Measurements from ENCODE around the gene NT5DC1. TPM values are rescaled to one million over a fixed set of nuclear protein-coding genes. Genes with fewer than 3 reads are reported as not detected.

The NT5DC1 gene
- total and polyA plus RNA-seq, 2 donors (not counting 1 experiment from before 2014, with no cell fraction given): 26.4 to 54.8 TPM

DNA sequence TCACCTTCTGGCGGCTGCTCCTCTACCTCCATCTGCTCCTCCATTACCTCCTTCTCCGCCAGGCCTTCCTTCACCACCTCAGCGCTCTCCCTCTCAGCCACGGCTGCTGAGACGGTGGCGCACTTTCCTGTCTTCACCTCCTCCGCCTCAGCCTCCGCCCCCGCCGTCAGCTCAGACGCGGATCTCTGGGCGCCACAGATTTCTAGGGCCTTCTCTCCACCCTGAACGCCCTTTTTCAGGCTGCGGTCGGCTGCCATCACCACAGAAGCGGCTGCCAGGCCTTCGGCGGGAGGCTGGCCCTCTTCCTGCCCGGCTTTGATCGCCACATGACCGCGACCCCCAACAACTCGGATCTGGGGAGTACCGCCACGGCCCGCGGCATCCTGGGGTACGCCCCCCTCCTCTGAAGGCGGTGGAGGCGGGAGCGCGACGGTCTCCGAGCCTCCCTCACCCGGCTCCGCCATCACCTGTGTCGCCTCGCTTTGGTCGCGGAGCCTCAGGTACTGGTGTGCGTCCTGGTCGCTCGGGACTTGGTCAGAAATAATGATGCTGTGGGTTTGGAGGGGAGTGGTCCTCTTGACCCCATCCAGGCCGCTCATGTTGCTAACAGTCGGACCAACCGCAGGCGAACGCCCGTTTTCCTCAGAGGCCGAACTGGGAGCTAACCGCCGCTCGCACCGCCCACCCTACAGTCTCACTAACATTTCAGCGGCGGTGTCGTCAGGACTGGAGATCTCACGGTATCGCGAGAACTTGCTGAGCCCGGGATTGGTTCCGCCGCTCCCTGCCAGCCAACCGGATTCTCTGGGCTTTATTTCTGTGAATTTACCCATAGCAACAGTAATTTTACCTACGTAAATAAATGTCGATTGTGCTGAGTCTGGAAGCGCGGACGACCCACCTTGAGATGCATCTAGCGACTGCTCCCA, 178.8 kb downstream of the NT5DC1 start, which contains the start of gene TSPYL1:
Gene TSPYL1 (minus strand): TSS at position 699 of the 929 bp plus-strand sequence. CDS start 100 bp downstream, at position 599.
- peak within 1 kb of the TSS; percentile 84 for H3K4me2 ChIP-seq (replicated peaks; ENCODE audit: low read depth, low read length, poor library complexity, severe bottlenecking)
- peaks cover 59% of the 10 kb centered on the region for H3K4me1 Mint-ChIP-seq
- H3K9ac ChIP-seq (ENCODE audit: low read length): peak within 1 kb of the TSS; percentile 98
- H3K27ac ChIP-seq (ENCODE audit: low read length in 2 of 2): peak within 1 kb of the TSS; percentile 99
- under 1% methylated on average over 61 of the region's 71 CpGs for WGBS (ENCODE audit: insufficient coverage)
- H3K27ac Mint-ChIP-seq: peak within 1 kb of the TSS; percentile 100
- peak within 1 kb of the TSS; percentile 80 for H2AFZ ChIP-seq (ENCODE audit: insufficient read depth, low read depth, low read length, poor library complexity, severe bottlenecking)
- peaks cover 47% of the 10 kb centered on the region for H4K20me1 ChIP-seq (ENCODE audit: control insufficient read depth, insufficient read depth, low read length, poor library complexity, severe bottlenecking)
- peak; percentile 98 for DNase-seq
- peak within 1 kb of the TSS; percentile 89 to 96 (median 94) for H3K4me3 ChIP-seq (ENCODE audit: control extremely low read depth in 1 of 5, extremely low read depth in 1 of 5, insufficient read depth in 1 of 5, low read depth in 2 of 5, low read length in 4 of 5)
- peaks cover 0 to 19% of the 10 kb centered on the region in 2 experiments for H3K36me3 ChIP-seq (replicated peaks in 1 of 2; ENCODE audit: control extremely low read depth in 1 of 2, control insufficient read depth in 1 of 2, extremely low read depth in 1 of 2, insufficient read depth in 2 of 2, low read length in 1 of 2)
- no peaks in the 10 kb centered on the region for H3K27me3 ChIP-seq (replicated peaks in 1 of 4; ENCODE audit: control extremely low read depth in 1 of 4, control insufficient read depth in 3 of 4, insufficient read depth in 4 of 4, low read length in 3 of 4)
- no peaks in the 10 kb centered on the region for H3K9me3 ChIP-seq (ENCODE audit: control extremely low read depth in 1 of 3, control insufficient read depth in 2 of 3, insufficient read depth in 1 of 3, low read length in 2 of 3)
- no peaks in the 10 kb centered on the region for H3K27me3 Mint-ChIP-seq
- CTCF ChIA-PET: interaction anchor here (0.9 to 5.2 kb wide), 11 partner anchors 8 to 292 kb away, joined by 3 to 29 read pairs (median 5); partner anchors contain the start of genes RWDD1 and TSPYL4
- intact Hi-C loops (cut with micrococcal nuclease): loop anchor here (1.0 to 5.0 kb wide), 8 partner anchors 11 to 403 kb away; partner anchors contain the start of genes KPNA5, NT5DC1, RWDD1 and TSPYL4
- peaks cover 41 to 48% of the 10 kb centered on the region in 2 donors for H3K4me1 ChIP-seq (ENCODE audit: control insufficient read depth in 2 of 2, insufficient read depth in 2 of 2, low read length in 2 of 2)
- no peaks in the 10 kb centered on the region for H3K9me3 Mint-ChIP-seq (ENCODE audit: insufficient read depth)
- peaks cover 75% of the 10 kb centered on the region for H3K79me2 ChIP-seq (ENCODE audit: control insufficient read depth, insufficient read depth, low read length)
- peak within 1 kb of the TSS; percentile 97 for H3K4me3 Mint-ChIP-seq
- POLR2A ChIA-PET: interaction anchor here (0.6 to 3.4 kb wide), 9 partner anchors 25 to 1323 kb away, joined by 3 to 17 read pairs (median 3); partner anchors contain the start of genes GOPC, RWDD1, TSPYL4 and ZUP1
- TF ChIP-seq EZH2 (IDR thresholded peaks at IDR 0.05; ENCODE audit: borderline replicate concordance, insufficient read depth, low read depth, low read length, poor library complexity, severe bottlenecking): no peak
- TF ChIP-seq, protein P1, sequence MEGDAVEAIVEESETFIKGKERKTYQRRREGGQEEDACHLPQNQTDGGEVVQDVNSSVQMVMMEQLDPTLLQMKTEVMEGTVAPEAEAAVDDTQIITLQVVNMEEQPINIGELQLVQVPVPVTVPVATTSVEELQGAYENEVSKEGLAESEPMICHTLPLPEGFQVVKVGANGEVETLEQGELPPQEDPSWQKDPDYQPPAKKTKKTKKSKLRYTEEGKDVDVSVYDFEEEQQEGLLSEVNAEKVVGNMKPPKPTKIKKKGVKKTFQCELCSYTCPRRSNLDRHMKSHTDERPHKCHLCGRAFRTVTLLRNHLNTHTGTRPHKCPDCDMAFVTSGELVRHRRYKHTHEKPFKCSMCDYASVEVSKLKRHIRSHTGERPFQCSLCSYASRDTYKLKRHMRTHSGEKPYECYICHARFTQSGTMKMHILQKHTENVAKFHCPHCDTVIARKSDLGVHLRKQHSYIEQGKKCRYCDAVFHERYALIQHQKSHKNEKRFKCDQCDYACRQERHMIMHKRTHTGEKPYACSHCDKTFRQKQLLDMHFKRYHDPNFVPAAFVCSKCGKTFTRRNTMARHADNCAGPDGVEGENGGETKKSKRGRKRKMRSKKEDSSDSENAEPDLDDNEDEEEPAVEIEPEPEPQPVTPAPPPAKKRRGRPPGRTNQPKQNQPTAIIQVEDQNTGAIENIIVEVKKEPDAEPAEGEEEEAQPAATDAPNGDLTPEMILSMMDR (IDR thresholded peaks at IDR 0.05): no peak
- ATAC-seq (ENCODE audit: low read depth): peak; percentile 88
